NCI-H748 (cell line): ENCODE results near the gene USP28.
"Not testable (repeated sequence)": the region's sequence is repeated elsewhere in the genome, so short reads cannot be mapped to it uniquely, and the experiment has no call there.

ENCODE experiments used
- DNase-seq: peaks from one replicate; lab custom pipeline; 2025; ENCODE audit not compliant: unreplicated experiment; lab: John Stamatoyannopoulos, UW

USP28 gene

DNA sequence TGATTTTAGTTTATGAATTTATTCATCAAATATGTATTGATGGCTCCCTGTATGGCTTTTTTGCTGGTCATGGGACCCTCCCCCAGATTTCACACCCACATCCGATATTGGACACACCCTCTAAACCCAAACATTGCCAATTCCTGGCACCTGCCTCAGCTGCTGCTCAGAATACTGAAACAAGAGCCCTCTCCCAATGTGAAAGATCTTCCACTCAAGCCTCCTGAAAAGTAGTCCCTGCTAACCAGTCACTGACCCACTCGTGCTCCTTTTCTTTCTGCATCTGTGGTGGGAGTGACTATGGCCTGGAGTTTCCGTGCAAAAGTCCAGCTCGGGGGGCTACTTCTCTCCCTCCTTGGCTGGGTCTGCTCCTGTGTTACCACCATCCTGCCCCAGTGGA, 95.9 kb downstream of the USP28 start, which contains the start of gene CLDN25:
CLDN25 (plus strand) TSS at position 301 of the 400 bp plus-strand sequence; CDS start at position 301, 0 bp downstream.
- no peak for DNase-seq

DNA sequence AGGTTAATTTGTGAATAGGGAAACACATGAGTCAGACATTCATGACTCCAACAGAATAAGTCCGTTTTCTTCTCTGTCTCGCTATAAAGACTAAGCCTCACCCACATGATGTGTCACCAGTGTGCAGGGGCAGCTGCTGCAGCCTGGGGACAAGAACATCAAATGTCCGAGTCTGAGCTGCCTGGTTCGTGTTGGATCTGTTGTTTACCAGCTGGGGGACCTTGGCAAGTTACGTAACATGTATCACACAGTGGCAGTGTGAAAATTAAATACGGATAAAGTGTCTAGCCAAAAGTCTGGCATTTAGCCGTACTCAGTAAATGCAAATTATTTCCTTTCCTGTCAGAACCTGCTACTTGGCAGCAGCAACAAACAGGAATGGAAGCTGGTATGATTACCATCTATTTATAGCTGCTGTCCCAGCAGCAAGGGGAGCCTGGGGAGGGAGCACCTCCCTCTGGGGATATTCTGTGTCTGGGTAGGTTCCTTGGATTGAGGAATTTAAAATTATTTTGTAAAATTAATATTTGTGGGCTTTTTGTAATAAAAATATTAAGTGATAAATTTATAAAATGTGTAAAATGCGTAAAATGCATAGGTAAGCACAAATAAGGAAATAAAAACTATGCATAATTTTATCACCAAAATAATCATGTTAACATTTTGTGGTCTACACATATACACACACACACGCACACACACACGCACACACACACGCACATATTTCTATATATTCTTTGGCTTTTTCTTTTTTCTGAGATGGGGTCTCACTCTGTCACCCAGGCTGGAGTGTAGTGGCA, 97.1 kb downstream of the USP28 start:
- no peak for DNase-seq

DNA sequence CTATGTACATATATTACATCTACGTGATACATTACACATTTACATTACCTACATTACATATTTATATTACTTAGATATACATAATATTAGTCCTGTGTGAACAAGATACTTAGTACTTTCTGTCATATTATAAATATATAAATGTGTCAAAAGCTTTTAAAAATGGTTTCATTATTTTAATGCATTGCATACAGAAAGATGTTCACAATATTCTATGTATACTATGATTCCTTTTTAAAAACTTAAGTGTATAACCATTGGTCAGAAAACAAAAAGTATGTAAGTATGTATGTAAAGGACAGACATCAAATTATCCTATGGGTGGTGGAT, 101.2 kb downstream of the USP28 start:
- no peak for DNase-seq

DNA sequence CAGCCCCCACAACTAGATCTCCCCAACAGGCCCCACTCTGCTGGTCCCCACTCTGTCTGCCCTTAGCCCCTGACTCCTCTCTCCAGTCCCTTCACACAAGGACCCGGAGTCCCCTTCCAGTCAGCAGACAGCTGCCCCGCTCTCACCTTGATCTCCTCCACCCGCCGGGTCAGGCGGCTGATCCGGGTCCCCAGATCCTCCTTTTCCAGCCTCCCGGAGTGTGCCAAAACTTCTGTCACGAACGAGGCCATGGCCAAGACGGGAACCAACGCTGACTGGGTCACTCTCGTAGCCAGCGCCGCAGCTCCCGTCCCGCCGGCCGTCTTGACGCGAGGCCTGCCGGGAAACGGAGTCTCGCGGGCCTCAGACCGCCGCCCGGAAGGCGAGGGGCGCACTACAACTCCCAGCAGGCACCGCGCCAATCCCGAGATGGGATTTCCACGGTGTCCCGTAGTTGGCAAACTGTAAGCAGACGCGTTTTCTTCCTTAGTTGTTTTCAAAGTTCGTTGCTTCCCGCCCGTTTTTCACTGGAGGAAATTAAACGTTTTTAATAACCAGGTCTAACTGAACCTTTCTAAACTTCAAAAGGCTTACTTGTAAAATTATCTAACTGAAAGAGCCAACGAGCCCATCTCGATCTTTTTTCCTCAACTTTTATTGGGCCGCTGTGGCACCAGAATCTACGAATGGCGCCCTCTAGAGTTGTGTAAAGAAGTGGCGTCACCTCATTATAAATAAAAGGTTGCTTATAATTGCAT, 101.8 kb downstream of the USP28 start, which contains the start of gene ZW10:
ZW10 (minus strand) TSS at position 277 of the 758 bp plus-strand sequence; CDS start at position 251, 26 bp downstream.
- DNase-seq, result peak; percentile 92

DNA sequence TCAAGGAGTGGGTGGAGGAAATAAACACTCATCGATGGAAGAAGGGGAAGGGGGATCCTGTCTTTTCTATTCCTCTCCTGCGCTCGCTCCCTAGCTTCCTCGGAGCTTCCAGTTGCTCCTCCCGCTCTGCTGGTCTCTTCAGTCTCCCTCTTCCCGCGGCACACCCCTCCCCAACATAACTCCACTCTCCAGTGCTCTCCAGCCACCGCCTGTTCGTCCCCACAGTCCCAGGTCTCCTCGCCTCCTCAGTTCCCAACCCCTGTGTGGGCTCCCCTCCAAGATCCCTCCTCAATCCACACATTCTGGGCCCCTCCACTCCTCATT, 102.3 kb downstream of the USP28 start:
- peak; percentile 25 for DNase-seq

DNA sequence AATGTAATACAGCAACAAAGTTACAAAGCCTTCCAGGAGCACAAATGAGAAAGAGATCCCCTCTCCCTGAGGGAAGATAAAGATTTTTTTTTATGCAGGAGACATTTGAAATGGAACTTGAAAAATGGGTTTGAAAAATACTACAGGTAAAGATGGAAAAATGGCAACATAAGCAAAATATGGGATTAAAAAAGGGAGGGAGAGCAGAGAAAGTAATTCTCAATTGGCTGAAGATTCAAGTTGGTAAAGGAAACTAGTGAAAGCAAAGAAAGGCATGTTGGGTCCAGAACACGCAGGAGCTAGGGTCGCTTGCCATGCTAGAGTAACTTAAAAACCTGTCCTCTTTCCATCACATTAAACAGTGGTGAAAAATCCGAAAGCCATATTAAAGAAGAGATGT, 103.4 kb downstream of the USP28 start:
- DNase-seq, result no peak

DNA sequence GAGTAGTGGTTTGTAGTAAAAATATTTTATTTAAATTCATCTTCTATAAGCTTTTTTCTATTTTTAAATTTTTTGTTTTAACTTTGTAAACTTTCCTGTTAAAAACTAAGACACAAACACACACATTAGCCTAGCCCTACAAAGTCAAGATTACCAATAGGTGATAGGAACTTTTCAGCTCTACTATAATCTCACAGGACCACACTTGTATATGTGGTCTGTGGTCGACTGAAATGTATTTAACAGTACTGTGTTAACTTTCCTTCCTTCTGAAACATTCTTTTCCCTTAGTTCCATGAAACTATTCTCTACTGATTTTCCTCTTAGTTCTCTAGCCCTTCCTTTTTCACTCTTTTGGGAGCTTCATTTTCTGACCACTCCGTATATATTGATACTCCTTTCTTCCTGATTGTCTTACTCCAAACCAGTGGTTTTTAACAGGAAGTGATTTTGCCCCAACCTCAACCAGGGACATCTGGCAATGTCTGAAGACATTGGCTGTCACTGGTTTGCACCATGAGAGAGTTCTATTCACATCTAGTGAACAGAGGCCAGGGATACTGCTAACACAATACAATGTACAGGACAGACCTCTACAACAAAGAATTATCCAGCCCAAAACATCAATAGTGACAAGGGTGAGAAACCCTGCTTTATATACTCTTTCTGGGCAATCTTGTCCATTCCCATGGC, 110.7 kb downstream of the USP28 start:
- DNase-seq, result no peak

DNA sequence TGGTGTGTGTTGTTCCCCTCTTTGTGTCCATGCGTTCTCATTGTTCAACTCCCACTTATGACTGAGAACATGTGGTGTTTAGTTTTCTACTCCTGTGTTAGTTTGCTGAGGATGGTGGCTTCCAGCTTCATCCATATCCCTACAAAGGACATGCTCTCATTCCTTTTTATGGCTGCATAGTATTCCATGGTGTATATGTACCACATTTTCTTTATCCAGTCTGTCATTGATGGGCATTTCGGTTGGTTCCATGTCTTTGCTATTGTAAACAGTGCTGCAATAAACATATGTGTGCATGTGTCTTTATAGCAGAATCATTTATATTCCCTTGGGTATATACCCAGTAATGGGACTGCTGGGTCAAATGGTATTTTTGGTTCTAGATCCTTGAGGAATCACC, 112.3 kb downstream of the USP28 start:
- DNase-seq, result not testable (repeated sequence)

DNA sequence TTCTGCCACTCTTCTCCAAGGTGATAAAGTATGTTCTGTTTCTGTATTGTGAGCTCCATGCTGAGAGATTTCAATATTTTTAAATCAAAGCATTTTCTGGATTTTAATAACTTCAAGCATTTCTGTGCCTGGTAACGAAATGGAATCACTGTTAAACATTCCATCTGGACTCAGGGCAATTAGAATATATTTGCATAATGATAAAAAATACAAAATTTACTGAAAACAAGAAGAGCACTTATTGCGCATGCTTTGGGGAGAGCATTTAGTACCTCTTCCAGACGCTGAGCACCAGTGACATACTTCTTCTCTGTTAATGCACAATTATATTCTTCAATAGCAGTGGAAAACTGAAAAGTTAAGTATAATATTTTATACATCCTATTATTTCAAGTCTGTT, 115.1 kb downstream of the USP28 start:
- no peak for DNase-seq

DNA sequence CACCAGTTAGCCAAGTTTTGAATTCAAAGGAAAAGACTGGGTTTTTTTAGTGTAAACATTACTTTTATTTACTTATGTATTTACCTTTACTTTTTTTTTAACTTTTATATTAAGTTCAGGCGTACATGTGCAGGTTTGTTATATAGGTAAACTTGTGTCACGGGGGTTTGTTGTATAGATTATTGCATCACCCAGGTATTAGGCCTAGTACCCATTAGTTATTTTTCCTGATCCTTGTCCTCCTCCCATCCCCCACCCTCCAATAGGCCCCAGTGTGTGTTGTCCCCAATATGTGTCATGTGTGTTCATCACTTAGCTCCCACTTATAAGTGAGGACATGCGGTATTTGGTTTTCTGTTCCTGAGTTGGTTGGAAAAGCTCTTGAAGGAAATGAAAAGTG, 122.4 kb downstream of the USP28 start:
- no peak for DNase-seq
